ENCODE results near the gene PPP2R3B. TPM values are rescaled to one million over a fixed set of nuclear protein-coding genes. Genes with fewer than 3 reads are reported as not detected.

Gene PPP2R3B
- total RNA-seq, 4 donors from 2014 or later, result 9.7 to 15.2 (median 12.3) TPM

DNA sequence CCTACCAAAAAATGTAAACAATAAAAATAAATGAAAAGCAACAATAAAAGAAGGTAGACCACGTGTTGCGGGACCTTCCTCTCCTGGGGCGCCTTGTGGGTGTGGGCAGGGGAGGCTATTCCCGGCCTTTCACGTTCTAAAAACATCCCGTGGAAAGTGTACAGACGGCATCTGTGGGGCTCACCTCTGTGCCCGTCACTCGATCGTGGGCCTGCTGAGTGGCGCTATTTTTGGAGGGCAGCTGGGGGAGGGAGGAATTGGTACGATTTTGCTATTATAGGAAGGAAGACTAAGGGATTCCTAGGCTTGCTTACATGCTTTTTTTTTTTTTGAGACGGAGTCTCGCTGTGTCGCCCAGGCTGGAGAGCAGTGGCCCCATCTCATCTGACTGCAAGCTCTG, 13.6 kb upstream of the PPP2R3B start:
- TF ChIP-seq POLR2A (IDR thresholded peaks at IDR 0.05), result no peak
- TF ChIP-seq, protein P1, sequence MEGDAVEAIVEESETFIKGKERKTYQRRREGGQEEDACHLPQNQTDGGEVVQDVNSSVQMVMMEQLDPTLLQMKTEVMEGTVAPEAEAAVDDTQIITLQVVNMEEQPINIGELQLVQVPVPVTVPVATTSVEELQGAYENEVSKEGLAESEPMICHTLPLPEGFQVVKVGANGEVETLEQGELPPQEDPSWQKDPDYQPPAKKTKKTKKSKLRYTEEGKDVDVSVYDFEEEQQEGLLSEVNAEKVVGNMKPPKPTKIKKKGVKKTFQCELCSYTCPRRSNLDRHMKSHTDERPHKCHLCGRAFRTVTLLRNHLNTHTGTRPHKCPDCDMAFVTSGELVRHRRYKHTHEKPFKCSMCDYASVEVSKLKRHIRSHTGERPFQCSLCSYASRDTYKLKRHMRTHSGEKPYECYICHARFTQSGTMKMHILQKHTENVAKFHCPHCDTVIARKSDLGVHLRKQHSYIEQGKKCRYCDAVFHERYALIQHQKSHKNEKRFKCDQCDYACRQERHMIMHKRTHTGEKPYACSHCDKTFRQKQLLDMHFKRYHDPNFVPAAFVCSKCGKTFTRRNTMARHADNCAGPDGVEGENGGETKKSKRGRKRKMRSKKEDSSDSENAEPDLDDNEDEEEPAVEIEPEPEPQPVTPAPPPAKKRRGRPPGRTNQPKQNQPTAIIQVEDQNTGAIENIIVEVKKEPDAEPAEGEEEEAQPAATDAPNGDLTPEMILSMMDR (IDR thresholded peaks at IDR 0.05), result no peak
- no peaks in the 10 kb centered on the region for H3K4me1 ChIP-seq
- no peaks in the 10 kb centered on the region for H3K9me3 ChIP-seq
- H3K27ac ChIP-seq, result no peak overlapping the region
- WGBS, 2 donors, result 78 to 88% methylated on average over 15 of the region's 15 CpGs
- no peak overlapping the region for H3K4me3 ChIP-seq (replicated peaks in 1 of 3)
- intact Hi-C loops (cut with DNase I), result no loop called here
- H3K27me3 ChIP-seq, result no peaks in the 10 kb centered on the region
- DNase-seq, result no peak
- no peaks in the 10 kb centered on the region for H3K36me3 ChIP-seq

DNA sequence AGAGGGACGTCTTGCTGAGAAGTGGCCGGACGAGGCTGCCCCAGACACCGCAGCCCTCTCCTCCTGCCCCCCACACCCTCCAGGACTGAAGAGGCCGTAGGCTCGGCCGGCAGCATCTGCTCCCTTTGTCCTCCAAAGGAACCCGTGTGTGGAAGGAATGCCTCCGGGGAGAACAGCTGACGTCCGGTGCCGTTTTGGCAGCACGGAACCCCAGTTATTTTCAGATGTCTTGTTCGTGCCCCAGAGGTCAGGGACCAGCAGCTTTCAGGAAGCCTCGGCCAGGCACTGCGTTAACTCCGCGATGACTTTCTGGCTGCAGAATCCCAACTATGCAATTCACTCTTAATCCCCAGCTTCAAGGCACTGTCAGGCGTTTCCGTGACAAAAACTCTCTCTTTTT, 10.9 kb upstream of the PPP2R3B start:
- no peak for DNase-seq
- no peaks in the 10 kb centered on the region for H3K4me1 ChIP-seq
- H3K4me3 ChIP-seq (replicated peaks in 1 of 3), result no peak overlapping the region
- no peaks in the 10 kb centered on the region for H3K27me3 ChIP-seq
- intact Hi-C loops (cut with DNase I), result no loop called here
- no peaks in the 10 kb centered on the region for H3K36me3 ChIP-seq
- 19 to 23% methylated on average over 19 to 20 of the region's 20 CpGs for WGBS, 2 donors
- H3K9me3 ChIP-seq, result no peaks in the 10 kb centered on the region
- TF ChIP-seq, protein P1 (IDR thresholded peaks at IDR 0.05), result no peak
- no peak for TF ChIP-seq POLR2A (IDR thresholded peaks at IDR 0.05)
- H3K27ac ChIP-seq, result no peak overlapping the region

DNA sequence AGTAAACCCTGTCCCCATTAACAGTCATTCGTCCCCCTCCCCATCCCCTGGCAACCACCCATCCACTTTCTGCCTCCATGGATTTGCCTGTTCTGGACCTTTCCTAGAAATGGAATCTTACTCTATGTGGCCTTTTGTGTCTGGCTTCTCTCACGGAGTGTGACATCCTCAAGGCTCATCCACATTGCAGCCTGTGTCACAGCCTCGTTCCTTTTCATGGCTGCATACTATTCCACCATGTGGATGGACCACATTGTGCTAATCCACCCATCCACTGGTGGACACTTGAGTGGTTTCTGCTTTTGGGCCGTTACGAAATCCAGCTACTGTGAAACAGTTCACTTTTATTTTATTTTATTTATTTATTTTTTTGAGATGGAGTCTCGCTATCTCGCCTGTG, 8.1 kb upstream of the PPP2R3B start:
- Histone ChIP-seq H3K27me3 (no peaks in the 10 kb centered on the region), H3K4me3 (replicated peaks in 1 of 3) (no peak overlapping the region), H3K36me3 (no peaks in the 10 kb centered on the region), H3K27ac (no peak overlapping the region), H3K9me3 (no peaks in the 10 kb centered on the region), H3K4me1 (no peaks in the 10 kb centered on the region)
- 93 to 97% methylated on average over 7 of the region's 7 CpGs for WGBS, 2 donors
- intact Hi-C loops (cut with DNase I), result no loop called here
- TF ChIP-seq, protein P1 (IDR thresholded peaks at IDR 0.05), result no peak
- no peak for TF ChIP-seq POLR2A (IDR thresholded peaks at IDR 0.05)
- DNase-seq, result no peak

DNA sequence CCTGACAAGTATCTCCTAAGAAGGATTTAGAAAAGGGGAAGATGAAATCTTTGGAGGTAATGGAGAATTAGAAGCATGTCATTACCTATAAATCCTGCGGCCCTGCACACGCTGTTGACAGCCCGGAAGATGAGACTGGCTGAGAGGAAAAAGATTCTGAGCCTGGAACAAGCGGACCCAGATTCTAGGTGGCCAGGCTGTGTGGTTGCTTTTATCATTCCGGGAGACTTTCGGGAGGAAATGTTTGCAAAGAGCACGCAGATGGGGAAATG, 5.8 kb upstream of the PPP2R3B start:
- Histone ChIP-seq H3K4me1 (peaks cover 4 to 11% of the 10 kb centered on the region in 2 donors), H3K27ac (no peak overlapping the region), H3K4me3 (replicated peaks in 1 of 3) (no peak overlapping the region), H3K9me3 (no peaks in the 10 kb centered on the region), H3K27me3 (no peaks in the 10 kb centered on the region), H3K36me3 (no peaks in the 10 kb centered on the region)
- WGBS, 2 donors, result 91 to 96% methylated on average over 7 of the region's 7 CpGs
- DNase-seq, result no peak
- intact Hi-C loops (cut with DNase I), result no loop called here
- TF ChIP-seq, protein P1 (IDR thresholded peaks at IDR 0.05), result no peak
- no peak for TF ChIP-seq POLR2A (IDR thresholded peaks at IDR 0.05)

DNA sequence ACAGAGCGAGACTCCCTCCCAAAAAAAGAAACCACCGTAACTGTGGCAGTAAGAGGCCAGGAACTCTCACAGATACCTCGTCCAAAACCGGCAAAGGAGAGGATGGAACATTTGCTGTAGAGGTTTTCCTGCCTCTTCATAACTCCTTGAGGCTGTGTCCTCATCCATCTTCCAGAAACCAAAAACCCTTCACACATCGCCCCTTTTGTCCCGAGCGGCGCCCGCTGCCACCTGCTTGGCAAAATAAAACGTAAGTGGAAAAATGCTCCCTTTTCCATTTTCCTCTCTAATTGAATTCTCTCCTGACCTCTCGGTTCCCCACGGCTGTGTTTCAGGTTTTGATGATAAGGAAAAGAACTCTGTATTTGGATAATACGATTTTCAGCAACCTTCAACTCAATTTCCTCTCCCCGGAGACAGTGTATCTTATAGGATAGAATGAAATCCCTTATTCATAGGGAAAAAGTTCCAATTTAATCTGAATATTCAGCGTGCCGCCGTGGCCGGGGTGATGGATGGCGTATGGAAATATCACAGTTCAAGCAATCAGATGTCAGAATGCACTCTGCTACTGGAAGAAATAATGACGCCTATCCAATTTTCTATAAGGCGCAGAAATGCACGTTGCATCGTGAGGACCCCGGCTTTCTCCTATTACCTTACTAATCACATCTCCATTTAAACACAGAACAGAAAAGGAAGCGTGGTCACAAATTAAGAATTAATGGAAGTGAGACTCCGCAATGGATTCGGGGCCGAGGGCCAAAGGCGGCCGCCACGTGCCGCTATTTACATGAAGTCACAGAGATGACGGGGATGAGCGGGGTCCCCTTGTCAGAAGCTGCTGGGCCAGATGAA, 5.2 kb upstream of the PPP2R3B start:
- TF ChIP-seq, protein P1 (IDR thresholded peaks at IDR 0.05), result no peak
- TF ChIP-seq POLR2A (IDR thresholded peaks at IDR 0.05), result no peak
- no peaks in the 10 kb centered on the region for H3K36me3 ChIP-seq
- no peaks in the 10 kb centered on the region for H3K27me3 ChIP-seq
- DNase-seq, result no peak
- H3K27ac ChIP-seq, result no peak overlapping the region
- H3K4me3 ChIP-seq (replicated peaks in 1 of 3), result no peak overlapping the region
- peaks cover 4 to 11% of the 10 kb centered on the region in 2 donors for H3K4me1 ChIP-seq
- WGBS, 2 donors, result 88 to 91% methylated on average over 34 of the region's 34 CpGs
- intact Hi-C loops (cut with DNase I), result no loop called here
- H3K9me3 ChIP-seq, result no peaks in the 10 kb centered on the region
